ENCODE measurements around the gene NDUFA5. TPM values are rescaled to one million over a fixed set of nuclear protein-coding genes. Genes with fewer than 3 reads are reported as not detected.

Gene NDUFA5
- total RNA-seq, 1 experiment from 2014 or later: 53.4 TPM

DNA sequence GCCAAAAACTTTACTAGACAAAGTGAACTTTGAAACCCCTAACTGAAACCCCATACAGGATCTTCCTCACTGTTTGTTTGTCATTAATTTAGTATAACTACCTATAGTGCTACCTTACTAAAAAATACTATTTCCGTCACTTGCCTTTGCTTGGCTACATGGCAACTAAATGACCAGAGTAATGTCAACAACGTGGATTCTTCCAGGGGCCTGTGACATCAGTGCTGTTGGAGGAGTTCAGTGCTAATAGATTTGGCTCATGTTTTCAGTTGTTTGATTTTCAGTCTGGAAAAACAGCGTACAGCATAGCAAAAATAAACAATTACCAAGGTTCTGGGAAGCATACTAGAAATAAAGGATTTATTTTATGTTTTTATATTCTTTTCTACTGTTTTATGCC, 41.0 kb upstream of the NDUFA5 start:
- Histone ChIP-seq H3K36me3 (ENCODE audit: control insufficient read depth, insufficient read depth, low read length) (no peaks in the 10 kb centered on the region), H3K27ac (ENCODE audit: low read length) (no peak overlapping the region), H3K4me1 (ENCODE audit: control insufficient read depth, insufficient read depth, low read length) (no peaks in the 10 kb centered on the region), H3K27me3 (ENCODE audit: control insufficient read depth, insufficient read depth, low read length) (no peaks in the 10 kb centered on the region), H3K4me3 (ENCODE audit: low read depth in 2 of 2, low read length in 2 of 2) (no peak overlapping the region), H3K9me3 (ENCODE audit: control insufficient read depth, insufficient read depth, low read depth, low read length) (no peaks in the 10 kb centered on the region)
- intact Hi-C loops (cut with micrococcal nuclease; ENCODE audit: unreplicated experiment): no loop called here
- DNase-seq (ENCODE audit: low read depth, low spot score): no peak
- ChIA-PET CTCF (no interaction called here), POLR2A (no interaction called here)
- ATAC-seq: no peak
- in situ Hi-C loops (cut with HindIII; ENCODE audit: low pct_unique_long_range_greater_than_20kb, low sequenced_read_pairs): no loop called here
- TF ChIP-seq TCF7L2 (IDR thresholded peaks at IDR 0.05; ENCODE audit: low read depth, low read length) (no peak), POLR2AphosphoS5 (IDR thresholded peaks at IDR 0.05; ENCODE audit: low read depth, low read length) (no peak), SIN3A (IDR thresholded peaks at IDR 0.05; ENCODE audit: borderline replicate concordance, insufficient read depth, low read depth, low read length) (no peak)
- TF ChIP-seq, protein P1, sequence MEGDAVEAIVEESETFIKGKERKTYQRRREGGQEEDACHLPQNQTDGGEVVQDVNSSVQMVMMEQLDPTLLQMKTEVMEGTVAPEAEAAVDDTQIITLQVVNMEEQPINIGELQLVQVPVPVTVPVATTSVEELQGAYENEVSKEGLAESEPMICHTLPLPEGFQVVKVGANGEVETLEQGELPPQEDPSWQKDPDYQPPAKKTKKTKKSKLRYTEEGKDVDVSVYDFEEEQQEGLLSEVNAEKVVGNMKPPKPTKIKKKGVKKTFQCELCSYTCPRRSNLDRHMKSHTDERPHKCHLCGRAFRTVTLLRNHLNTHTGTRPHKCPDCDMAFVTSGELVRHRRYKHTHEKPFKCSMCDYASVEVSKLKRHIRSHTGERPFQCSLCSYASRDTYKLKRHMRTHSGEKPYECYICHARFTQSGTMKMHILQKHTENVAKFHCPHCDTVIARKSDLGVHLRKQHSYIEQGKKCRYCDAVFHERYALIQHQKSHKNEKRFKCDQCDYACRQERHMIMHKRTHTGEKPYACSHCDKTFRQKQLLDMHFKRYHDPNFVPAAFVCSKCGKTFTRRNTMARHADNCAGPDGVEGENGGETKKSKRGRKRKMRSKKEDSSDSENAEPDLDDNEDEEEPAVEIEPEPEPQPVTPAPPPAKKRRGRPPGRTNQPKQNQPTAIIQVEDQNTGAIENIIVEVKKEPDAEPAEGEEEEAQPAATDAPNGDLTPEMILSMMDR (IDR thresholded peaks at IDR 0.05): no peak
- TF ChIP-seq, protein P2, sequence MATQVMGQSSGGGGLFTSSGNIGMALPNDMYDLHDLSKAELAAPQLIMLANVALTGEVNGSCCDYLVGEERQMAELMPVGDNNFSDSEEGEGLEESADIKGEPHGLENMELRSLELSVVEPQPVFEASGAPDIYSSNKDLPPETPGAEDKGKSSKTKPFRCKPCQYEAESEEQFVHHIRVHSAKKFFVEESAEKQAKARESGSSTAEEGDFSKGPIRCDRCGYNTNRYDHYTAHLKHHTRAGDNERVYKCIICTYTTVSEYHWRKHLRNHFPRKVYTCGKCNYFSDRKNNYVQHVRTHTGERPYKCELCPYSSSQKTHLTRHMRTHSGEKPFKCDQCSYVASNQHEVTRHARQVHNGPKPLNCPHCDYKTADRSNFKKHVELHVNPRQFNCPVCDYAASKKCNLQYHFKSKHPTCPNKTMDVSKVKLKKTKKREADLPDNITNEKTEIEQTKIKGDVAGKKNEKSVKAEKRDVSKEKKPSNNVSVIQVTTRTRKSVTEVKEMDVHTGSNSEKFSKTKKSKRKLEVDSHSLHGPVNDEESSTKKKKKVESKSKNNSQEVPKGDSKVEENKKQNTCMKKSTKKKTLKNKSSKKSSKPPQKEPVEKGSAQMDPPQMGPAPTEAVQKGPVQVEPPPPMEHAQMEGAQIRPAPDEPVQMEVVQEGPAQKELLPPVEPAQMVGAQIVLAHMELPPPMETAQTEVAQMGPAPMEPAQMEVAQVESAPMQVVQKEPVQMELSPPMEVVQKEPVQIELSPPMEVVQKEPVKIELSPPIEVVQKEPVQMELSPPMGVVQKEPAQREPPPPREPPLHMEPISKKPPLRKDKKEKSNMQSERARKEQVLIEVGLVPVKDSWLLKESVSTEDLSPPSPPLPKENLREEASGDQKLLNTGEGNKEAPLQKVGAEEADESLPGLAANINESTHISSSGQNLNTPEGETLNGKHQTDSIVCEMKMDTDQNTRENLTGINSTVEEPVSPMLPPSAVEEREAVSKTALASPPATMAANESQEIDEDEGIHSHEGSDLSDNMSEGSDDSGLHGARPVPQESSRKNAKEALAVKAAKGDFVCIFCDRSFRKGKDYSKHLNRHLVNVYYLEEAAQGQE (IDR thresholded peaks at IDR 0.05; ENCODE audit: insufficient read depth in 1 of 2, low read depth in 2 of 2, low read length in 1 of 2): no peak
- BruUV-seq (replicated peaks): no TSS peak

DNA sequence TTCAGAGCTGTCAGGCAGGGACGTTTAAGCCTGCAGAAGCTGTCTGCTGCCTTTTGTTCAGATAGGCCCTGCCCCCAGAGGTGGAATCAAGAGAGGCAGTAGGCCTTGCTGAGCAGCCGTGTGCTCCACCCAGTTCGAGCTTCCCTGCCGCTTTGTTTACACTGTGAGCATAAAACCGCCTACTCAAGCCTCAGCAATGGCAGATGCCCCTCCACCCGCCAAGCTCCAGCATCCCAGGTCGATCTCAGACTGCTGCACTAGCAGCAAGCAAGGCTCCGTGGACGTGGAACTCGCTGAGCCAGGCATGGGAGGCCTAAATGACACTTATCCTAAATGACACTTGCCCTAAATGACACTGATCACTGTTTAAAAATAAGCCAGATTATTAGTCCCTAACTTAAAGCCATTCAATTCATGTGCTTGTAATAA, 37.2 kb upstream of the NDUFA5 start:
- ATAC-seq (no peak), DNase-seq (ENCODE audit: low read depth, low spot score) (no peak)
- in situ Hi-C loops (cut with HindIII; ENCODE audit: low pct_unique_long_range_greater_than_20kb, low sequenced_read_pairs) (no loop called here), intact Hi-C loops (cut with micrococcal nuclease; ENCODE audit: unreplicated experiment) (no loop called here)
- no peaks in the 10 kb centered on the region for H3K36me3 ChIP-seq (ENCODE audit: control insufficient read depth, insufficient read depth, low read length)
- BruUV-seq (replicated peaks): no TSS peak
- H3K27ac ChIP-seq (ENCODE audit: low read length): no peak overlapping the region
- CTCF ChIA-PET: no interaction called here
- no peaks in the 10 kb centered on the region for H3K4me1 ChIP-seq (ENCODE audit: control insufficient read depth, insufficient read depth, low read length)
- POLR2A ChIA-PET: no interaction called here
- H3K9me3 ChIP-seq (ENCODE audit: control insufficient read depth, insufficient read depth, low read depth, low read length): no peaks in the 10 kb centered on the region
- no peak overlapping the region for H3K4me3 ChIP-seq (ENCODE audit: low read depth in 2 of 2, low read length in 2 of 2)
- TF ChIP-seq, protein P2 (IDR thresholded peaks at IDR 0.05; ENCODE audit: insufficient read depth in 1 of 2, low read depth in 2 of 2, low read length in 1 of 2): no peak
- no peak for TF ChIP-seq TCF7L2 (IDR thresholded peaks at IDR 0.05; ENCODE audit: low read depth, low read length)
- TF ChIP-seq, protein P1 (IDR thresholded peaks at IDR 0.05): no peak
- no peak for TF ChIP-seq SIN3A (IDR thresholded peaks at IDR 0.05; ENCODE audit: borderline replicate concordance, insufficient read depth, low read depth, low read length)
- TF ChIP-seq POLR2AphosphoS5 (IDR thresholded peaks at IDR 0.05; ENCODE audit: low read depth, low read length): no peak
- no peaks in the 10 kb centered on the region for H3K27me3 ChIP-seq (ENCODE audit: control insufficient read depth, insufficient read depth, low read length)

Measured in Panc1 (cell line).